CD4-positive, alpha-beta T cell treated with Interferon gamma for 1 hour (primary cell): ENCODE measurements around the gene GPX2.
A peak's percentile ranks its signal among the peaks of the same experiment; 100 is the strongest.
"Not testable (repeated sequence)": the region's sequence is repeated elsewhere in the genome, so short reads cannot be mapped to it uniquely, and the experiment has no call there.

Experiments used
- DNase-seq: peaks from one replicate; pipeline ENCODE4 v3.0.0-alpha.2; 2020

Gene GPX2

DNA sequence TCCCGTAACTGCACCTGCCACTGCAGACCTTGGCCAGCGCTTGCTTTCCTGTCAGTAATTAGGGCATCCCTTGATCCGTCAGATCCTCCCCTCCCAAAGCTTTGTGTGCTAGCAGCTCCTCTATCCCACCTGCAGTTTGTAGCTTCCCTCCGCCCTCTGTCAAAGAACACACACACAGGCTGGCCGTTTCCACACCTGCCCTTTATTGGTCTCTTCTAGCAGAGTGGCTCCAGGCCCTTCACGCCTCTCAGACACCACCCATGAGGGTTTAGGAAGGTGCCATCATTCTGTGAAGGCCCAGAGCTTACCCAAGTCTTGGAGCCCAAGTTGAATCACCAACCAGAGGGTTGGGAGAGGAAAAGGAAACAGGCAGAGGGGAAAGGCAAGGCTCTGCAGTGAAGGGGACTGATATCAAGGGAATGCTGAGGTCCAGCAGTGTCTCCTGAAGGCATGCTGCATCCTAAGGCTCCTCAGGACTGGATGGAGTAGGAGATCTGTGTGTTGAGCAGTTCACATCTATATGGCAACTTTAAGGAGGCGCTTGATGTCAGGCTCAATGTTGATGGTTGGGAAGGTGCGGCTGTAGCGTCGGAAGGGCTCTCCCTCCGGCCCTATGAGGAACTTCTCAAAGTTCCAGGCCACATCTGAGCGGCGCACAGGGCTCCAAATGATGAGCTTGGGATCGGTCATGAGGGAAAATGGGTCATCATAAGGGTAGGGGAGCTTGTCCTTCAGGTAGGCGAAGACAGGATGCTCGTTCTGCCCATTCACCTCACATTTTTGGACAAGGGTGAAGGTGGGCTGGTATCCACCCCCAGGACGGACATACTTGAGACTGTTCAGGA, 3.4 kb downstream of the GPX2 start:
- no peak for DNase-seq

DNA sequence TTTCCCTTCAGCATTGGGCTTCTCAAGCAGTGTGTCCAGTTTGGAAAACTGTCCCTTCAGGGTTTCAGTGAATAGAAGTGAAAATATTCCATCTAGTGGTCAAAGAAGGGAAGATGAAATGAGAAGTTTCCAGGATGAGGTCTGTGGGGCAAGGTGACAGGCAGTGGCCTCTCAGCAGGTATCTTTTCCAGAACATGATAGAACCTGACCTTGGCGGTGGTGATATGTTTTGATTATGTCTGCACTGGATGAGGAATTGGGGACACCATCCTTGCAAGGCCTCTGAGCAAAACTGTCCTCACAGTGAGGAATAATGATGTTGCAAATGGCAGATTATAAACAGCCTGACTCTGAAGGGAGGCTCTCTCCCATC, 4.7 kb downstream of the GPX2 start:
- DNase-seq = no peak

DNA sequence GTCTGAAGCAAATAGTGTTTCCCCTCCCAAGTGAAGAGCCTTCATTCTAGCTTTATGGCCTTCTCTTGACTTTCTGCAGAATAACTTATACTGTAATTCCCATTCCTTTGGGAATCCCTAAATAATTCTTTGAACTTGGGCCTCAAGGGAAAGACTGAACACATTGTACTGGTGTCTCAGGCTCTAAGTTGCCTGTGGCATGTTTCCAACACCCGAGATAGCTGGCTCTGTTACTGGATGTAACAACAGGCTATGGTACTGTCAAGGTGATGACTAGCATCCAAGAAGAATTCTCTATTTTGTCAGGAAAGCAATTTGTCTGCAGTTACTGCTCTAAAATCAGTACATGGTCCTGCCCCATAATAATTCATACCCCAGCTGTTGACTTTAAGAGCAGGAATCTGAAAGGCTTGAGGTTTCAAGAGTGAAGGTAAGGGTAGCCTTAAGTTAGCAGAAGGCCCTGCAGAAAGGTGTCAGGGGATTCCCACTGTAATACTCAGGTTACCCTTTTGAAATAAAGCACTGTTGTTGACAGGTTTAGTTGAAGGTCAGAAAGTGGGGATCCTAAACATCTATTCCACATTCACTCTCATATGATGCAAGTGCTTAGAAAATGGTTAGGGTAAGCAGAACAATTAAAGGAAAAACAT, 5.2 kb downstream of the GPX2 start:
- DNase-seq = no peak

DNA sequence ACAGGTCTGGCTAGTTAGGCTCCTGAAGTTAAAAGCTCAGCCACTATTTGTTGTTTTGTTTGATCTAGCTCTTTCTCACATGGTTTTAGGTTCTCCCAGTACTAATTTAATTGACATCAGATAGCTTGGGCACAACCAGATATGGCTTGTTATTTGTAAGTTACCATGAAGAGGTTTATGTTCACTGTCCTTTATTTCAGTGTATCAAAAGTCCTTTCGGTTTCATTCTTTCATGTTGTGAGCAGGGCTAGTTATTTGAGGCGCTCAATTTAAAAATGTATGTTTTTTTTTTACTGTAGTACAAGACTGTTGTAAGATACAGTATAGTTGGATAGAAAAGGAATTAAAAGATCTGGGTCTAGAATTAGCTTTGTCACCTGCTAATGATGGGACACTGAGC, 7.0 kb downstream of the GPX2 start:
- DNase-seq = no peak

DNA sequence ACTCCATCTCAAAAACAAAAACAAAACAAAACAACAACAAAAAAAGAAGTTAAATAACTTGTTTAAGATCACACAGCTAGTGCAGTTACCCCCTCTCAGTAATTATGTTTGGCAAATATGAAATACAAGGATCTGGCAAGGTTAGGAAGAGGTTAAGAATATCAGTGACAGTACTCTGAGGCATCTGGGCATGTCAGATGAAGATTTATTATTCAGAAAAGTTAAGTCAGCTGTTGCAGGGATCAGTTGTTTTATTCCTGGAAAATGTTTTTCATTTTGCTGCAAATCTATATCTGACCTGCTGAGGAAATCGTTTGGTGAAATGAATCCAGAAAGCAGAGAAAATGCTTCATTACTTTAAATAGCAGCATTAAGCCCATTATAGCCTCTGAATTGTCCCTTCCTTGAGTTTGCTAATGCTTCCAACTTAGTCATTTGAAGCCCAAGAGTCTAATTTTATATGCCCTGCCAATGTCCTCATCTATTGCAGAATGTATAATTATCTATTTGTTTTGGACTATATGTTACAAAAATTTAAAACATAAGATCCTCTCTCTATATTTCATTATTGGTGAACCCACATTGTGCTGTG, 8.1 kb downstream of the GPX2 start:
- no peak for DNase-seq

DNA sequence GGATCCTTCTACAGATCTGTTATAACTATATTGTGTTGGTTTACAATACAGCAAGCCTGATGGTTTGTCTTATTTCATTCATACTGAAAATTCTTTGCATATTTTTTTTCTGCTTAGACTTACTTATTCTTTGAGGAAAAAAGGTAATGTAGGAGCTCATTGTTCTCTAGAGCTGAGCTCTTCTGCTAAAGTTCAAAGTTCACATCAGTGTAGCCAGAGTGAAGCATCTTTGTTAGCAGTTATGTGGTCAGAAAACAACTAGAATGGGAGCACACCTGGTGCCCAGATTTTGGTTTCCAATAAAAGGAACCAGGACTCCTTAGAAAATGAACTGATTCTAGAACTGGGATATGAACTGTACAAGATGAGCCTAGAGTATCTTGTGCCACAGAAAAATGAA, 10.3 kb downstream of the GPX2 start:
- no peak for DNase-seq

DNA sequence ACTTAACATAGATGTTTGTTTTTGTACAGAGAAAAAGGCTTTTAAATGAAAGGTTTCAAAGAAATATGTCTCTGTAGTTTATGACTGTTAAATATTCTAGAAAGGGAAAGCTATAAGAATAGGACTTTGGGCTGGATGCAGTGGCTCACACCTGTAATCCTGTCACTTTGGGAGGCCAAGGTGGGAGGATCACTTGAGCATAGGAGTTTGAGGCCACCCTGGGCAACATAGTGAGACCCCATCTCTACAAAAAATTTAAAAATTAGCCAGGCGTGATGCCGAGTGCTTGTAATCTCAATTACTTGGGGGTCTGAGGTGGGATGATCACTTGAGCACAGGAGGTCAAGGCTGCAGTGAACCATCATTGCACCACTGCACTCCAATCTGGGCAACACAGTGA, 11.4 kb downstream of the GPX2 start:
- no peak for DNase-seq

DNA sequence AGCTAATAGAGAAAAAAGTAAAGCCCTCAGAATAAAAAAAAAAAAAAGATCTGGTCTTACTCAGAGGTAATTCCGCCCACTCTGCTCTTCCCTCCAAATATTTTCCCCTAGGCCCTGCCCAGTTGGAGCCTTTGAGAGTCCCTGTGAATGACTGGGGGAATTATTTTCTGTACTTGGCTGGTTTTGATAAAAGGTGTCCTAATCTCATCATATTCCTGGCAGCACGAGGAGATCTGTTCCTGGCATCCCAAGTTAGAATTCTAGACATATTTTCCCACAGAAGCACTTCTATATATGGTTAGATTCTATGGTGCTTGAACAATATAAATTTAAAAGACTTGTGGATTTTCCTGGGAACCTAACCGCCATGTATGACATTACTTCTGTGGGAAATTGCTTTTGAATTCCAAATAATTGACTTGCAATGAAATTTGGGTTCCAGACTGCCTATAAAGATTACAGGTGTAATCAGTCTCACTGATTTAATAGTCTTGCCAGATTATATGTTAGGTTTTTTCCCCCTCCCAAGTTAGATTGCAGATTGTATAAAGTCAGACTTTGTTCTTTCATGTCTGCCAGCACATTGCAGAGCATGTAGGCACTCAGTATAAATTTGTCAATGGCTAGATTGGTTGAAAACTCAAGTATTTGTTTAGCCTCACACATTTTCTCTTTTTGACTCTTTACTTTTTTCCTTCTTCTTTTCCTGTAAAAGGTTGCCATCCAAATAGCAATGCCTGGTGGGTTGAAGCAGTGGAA, 12.3 kb downstream of the GPX2 start:
- DNase-seq = no peak

DNA sequence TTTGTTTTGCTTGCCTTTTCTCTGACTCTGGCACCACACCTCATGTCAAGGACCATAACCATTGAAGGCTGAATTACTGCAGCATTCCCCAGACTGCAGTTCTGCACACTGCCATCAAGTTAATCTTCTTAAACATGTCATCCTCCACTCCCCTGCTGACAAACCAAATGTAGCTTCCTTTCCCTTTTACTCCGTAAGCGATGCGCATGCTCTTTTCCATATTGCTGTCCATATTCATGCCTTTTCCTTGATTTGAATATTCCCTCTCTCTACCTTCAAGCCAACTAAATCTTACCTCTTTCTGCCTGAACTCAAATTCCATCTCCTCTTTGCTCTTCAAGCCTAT, 13.6 kb downstream of the GPX2 start:
- DNase-seq = no peak

DNA sequence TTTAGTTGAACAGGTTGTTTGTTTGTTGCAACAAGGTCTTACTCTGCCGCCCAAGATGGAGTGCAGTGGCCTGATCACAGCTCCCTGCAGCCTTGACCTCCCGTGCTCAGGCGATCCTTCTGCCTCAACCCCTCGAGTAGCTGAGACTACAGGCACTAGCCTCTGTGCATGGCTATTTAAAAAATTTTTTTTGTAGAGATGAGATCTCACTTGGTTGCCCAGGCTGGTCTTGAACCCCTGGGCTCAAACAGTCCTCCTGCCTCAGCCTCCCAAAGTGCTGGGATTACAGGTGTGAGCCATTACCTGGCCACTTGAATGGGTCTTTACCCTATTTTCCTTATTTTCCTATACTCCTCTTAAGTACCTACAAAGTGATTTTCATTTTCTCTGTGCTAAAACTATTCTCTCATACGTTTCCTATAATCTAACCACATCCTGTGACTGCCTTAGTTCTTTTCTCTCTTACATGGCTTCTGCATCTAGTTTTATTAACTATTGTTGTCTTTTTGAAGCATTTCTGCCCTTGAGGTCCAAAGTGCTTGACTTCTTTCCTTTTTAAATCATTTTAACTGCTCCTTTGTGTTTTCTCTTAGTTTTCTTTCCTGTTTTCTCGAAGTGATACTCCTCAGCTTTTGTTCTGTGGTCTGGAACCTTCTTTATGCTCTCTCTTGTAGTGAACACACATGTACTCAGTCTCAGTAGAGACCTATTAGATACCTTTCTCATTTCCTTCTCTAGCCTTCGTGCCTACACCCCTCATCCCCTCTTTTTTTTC, 14.1 kb downstream of the GPX2 start:
- DNase-seq = no peak

DNA sequence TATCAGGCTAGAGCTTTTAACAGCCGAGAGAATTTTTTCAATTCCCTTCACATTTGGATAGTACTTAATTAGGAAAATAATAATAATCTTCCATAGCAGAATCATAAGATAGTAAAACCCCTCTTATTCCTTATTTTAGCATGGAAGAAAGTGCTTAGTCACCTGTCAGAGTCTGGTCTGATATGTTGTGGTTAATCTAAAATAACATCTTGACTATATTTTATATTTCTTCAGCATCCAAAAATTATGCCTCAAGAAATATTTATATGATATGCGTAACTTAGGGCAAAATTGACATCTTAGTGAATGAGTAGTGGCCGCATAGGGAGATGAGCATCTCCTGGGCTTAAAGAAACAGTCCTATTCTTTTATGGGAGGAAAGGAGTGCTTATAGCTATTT, 15.5 kb downstream of the GPX2 start:
- DNase-seq = no peak

DNA sequence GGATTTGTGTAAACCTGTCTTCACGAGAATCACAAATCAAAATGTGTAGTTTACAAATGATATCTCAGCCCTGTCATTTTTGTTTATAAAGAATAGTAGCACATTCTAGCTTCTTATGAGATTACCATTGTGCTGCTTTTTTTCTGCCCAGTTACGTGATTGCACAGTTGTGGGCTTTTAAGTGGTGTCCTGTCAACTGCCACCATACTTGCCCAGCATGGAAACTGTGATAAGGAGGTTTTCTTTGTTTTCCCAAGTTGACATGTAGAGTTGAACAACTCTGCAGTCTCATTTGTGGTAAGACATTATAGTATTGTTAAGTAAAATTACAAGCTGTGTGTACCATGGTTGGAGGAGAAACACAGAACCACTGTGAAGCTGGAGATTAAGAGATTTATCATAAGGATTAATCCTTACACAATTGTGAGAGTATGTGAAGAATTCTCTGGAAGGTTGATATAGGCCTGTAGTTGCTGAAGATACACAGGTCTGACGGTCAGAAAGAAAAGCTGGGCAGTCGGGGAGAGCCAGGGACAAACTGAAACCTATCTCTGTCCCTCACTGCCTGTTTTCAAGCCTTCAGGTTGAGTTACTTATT, 16.0 kb downstream of the GPX2 start:
- no peak for DNase-seq

DNA sequence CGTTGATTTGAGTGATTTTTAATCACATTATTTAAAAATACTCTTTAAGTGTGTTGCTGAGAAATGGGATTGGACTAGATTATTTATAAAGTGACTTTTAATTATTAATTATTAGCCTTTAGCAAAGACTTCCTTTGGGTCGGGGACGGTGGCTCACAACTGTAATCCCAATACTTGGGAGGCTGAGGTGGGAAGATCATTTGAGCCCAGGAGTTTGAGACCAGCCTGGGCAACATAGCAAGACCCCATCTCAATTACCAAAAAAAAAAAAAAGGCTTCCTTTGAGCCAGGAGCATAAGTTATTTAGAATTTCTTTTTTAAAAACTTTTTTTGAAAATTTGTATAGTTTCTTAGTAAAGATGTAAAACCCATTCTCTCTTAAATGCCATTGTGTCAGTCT, 19.5 kb downstream of the GPX2 start:
- no peak for DNase-seq

DNA sequence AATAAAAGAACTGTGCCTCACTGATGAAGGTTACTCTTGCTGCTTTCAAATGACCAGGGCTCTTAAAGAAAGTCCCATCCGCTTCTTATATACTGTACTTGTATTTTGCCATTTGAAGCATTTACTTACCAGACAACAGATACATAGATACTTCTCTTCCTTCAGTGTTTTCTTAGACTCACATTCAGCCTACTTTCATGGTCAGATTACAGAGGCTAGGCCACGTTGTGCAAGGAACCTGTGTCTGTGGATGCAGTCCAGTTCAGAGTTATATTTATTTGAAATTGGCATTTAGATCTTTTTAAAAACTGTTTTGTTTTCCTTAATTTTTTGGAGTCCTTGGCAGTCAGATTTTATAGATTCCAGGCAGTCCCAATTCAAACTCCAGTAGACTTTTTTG, 22.1 kb downstream of the GPX2 start:
- no peak for DNase-seq

DNA sequence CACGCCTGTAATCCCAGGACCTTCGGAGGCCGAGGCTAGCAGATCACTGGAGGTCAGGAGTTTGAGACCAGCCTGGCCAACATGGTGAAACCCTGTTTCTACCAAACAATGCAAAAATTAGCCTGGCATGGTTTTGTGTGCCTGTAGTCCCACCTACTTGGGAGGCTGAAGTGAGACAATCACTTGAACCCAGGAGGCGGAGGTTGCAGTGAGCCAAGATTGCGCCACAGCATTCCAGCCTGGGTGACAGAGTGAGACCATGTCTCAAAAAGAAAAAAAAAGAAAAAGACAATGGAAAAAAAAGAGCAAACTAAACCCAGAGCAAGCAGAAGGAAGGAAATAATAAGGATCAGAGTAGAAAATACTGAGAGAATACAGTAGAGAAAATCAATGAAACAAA, 22.9 kb downstream of the GPX2 start:
- DNase-seq = no peak

DNA sequence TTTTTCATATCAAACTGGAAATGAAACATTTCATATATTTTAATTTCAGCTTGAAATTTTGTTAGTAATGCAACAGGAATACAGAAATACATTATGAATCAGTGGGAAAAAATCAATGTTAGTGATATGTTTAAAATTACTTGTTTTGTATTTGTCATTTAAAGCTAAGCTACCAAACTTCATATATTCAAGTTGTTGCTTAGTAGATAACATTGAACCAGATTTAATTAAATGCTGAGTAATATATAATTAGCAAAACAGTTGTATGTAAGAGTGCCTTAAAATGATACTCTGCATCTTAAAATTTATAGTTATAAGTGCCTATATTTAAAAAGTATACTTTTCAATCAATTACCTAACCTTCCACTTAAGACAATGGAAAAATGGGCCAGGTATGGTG, 23.3 kb downstream of the GPX2 start:
- DNase-seq = no peak

DNA sequence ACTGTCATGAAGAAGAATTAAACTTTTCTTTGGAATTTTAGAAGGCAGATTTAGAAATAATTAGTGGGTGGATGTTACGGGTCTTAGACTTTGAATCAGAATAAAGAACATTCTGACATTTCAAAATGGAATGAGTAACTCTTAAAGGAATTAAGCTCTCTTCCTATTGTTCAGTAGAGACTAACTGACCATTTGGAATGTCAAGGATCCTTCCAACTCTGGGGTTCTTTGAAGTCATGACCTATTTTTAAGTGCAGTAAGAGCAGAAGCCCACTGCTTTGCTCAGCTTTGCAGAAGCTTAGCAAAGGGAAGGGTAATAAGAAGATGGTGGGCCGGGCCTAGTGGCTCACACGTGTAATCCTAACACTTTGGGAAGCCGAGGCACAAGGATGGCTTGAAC, 24.3 kb downstream of the GPX2 start:
- DNase-seq = no peak

DNA sequence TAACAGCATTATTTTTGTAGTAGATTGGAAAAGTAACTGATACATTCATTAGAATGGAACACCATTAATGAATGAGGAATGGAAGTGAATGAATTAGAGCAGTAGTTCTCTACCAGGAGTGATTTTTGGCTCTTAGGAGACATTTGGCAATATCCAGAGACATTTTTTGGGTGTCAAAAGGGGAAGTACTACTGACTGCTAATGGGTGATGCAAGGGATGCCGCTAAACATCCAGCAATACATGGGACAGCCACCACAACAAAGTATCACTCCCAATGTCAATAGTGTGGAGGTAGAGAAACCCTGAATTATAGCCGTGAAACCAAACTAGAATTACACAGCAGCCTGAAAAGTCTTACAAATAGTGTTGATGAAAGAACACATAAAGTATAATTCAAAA, 26.7 kb downstream of the GPX2 start:
- DNase-seq = peak; percentile 13

DNA sequence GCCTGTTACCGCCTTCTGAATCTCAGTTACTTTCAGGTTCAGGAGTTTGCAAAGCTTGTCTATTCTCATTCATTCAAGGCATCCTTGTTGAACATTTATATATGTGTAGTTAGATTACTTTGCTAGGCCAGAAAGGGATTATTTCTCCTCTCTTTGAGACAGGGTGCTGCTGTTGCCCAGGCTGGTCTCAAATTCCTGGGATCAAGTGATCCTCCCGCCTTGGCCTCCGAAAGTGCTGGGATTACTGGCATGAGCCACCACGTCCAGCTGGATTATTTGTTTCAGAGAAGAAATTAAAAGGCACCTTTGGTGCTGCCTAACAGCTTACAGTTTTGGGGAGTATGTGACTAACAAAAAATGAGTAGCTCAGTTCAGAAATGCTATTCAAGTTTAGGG, 27.5 kb downstream of the GPX2 start:
- no peak for DNase-seq

DNA sequence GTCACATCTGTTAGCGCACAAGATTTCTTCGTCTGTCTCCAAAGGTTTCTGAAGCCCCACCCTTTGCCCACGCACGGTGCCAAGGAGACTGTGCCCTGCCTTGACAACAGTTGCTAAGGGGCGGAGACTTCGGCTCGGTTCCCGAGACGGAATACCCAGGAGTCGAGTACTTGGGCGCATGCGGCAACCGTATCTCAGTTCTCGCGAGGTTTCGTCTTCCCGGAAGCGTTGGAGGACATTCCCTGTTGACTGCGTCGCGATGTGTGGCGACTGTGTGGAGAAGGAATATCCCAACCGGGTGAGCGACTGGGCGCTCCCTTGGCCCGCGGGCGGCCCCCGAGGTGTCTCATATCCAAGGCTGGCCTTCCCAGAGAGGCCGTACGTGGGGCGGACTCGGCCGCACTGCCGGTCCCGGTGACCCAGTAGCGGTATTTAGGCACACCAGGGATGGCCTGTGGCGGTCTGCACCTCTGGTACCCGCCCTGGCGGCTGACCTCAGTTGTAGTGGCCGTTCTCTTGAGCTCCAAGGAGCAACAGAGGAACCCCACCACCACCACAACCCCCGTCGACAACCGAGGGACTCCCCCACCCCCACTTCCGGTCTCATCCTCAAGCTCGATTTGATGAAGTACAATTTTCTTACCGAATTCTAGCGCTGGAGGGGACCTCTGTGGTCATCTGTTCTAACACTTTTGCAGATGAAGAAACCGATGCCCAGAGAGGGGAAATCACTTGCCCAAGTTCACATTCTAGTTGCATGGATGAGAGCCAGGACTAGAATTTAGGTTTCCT, 28.1 kb downstream of the GPX2 start, which contains the start of gene CHURC1:
Gene CHURC1, plus strand, starts transcription at position 219 of the 792 bp plus-strand sequence. Its CDS starts 41 bp downstream, at position 260.
- peak; percentile 99 for DNase-seq

DNA sequence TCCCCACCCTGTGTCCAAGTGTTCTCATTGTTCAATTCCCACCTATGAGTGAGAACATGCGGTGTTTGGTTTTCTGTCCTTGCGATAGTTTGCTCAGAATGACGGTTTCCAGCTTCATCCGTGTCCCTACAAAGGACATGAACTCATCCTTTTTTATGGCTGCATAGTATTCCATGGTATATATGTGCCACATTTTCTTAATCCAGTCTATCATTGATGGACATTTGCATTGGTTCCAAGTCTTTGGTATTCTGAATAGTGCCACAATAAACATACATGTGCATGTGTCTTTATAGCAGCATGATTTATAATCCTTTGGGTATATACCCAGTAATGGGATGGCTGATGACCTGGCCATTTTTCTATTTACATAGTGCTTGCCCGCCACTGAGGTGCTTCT, 29.1 kb downstream of the GPX2 start:
- not testable (repeated sequence) for DNase-seq

DNA sequence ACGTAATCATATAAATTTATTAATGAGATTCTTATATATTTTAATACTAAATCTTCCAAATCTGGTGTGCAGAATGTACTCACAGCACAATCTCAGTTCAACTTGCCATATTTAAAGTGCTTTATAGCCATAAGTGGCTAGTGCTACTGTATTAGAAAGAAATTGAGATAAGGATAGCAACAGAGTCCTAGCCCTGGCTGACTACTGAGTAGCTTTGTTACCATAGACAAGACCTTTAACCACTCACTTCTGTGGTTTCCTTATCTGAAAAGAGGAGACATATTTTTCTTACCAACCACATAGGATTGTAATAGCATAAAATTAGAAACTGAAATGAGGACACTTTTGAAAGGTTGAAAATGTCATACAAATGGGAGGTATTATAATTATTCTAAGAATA, 30.3 kb downstream of the GPX2 start:
- DNase-seq = no peak
